ENCODE measurements around the gene IDH3A.

DNA sequence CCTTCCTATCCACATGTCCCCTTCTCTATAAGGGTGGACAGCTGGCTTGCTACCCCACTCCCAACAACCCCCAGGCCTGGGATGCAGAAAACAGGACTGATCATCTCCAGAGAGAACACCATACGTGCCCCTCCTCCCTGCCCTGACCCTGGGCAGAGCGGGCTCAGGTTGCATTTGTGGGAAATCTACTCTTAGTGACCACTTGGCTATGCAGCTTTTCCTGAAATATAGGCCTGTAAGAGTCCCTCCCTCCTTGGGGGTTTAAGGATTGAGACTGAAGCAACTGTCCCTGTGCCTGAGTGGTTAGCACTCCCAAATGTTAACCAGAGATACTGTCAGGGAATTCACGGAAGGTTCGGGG, 45.1 kb upstream of the IDH3A start:
- TF ChIP-seq, protein P1, sequence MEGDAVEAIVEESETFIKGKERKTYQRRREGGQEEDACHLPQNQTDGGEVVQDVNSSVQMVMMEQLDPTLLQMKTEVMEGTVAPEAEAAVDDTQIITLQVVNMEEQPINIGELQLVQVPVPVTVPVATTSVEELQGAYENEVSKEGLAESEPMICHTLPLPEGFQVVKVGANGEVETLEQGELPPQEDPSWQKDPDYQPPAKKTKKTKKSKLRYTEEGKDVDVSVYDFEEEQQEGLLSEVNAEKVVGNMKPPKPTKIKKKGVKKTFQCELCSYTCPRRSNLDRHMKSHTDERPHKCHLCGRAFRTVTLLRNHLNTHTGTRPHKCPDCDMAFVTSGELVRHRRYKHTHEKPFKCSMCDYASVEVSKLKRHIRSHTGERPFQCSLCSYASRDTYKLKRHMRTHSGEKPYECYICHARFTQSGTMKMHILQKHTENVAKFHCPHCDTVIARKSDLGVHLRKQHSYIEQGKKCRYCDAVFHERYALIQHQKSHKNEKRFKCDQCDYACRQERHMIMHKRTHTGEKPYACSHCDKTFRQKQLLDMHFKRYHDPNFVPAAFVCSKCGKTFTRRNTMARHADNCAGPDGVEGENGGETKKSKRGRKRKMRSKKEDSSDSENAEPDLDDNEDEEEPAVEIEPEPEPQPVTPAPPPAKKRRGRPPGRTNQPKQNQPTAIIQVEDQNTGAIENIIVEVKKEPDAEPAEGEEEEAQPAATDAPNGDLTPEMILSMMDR (conservative IDR thresholded peaks at IDR 0.05): no peak
- TF ChIP-seq EZH2 (IDR thresholded peaks at IDR 0.05; ENCODE audit: low read depth): no peak
